Hepatocyte (in vitro differentiated cells): ENCODE measurements around the gene MYBPH. TPM values are rescaled to one million over a fixed set of nuclear protein-coding genes. Genes with fewer than 3 reads are reported as not detected.

Experiments
- DNase-seq: peaks from one replicate; pipeline ENCODE4 v3.0.0-alpha.2; 2016; ENCODE audit warnings: low spot score
- H2AFZ ChIP-seq: fragments of 200-600 bp; sonication (generic); 2 replicates; pipeline ENCODE4 v1.6.0; 2016; ENCODE audit warnings: antibody characterized with exemption, mild to moderate bottlenecking
- H3K27ac ChIP-seq: fragments of 200-600 bp; sonication (generic); 2 replicates; pipeline ENCODE4 v1.5.1; 2016; ENCODE audit warnings: mild to moderate bottlenecking
- H3K27me3 ChIP-seq: fragments of 200-600 bp; sonication (generic); 2 replicates; pipeline ENCODE4 v1.6.1; 2016
- H3K36me3 ChIP-seq: fragments of 200-600 bp; sonication (generic); replicated peaks from 2 replicates; pipeline ENCODE4 v1.5.1; 2016; ENCODE audit warnings: low read depth; ENCODE audit not compliant: insufficient read depth
- H3K4me1 ChIP-seq: fragments of 200-600 bp; sonication (generic); 2 replicates; pipeline ENCODE4 v1.5.1; 2016; ENCODE audit warnings: mild to moderate bottlenecking, moderate library complexity; ENCODE audit not compliant: insufficient read depth
- H3K4me2 ChIP-seq: fragments of 200-600 bp; sonication (generic); 2 replicates; pipeline ENCODE4 v1.6.0; 2016
- H3K4me3 ChIP-seq: fragments of 200-600 bp; sonication (generic); 2 replicates; pipeline ENCODE4 v1.5.1; 2016; ENCODE audit warnings: mild to moderate bottlenecking
- H3K79me2 ChIP-seq: fragments of 200-600 bp; sonication (generic); 2 replicates; pipeline ENCODE4 v1.6.0; 2017; ENCODE audit warnings: mild to moderate bottlenecking
- H3K9me2 ChIP-seq: fragments of 200-600 bp; sonication (generic); replicated peaks from 2 replicates; pipeline ENCODE4 v1.6.0; 2017; ENCODE audit warnings: mild to moderate bottlenecking; ENCODE audit not compliant: insufficient read depth
- H3K9me3 ChIP-seq: fragments of 200-600 bp; sonication (generic); 2 replicates; pipeline ENCODE4 v1.5.1; 2016; ENCODE audit warnings: low read depth, mild to moderate bottlenecking
- H4K20me1 ChIP-seq: fragments of 200-600 bp; sonication (generic); 2 replicates; pipeline ENCODE4 v1.6.0; 2016; ENCODE audit warnings: mild to moderate bottlenecking; ENCODE audit not compliant: insufficient read depth, poor library complexity, severe bottlenecking
- EZH2 ChIP-seq: fragments of 200-600 bp; sonication (generic); IDR thresholded peaks from 2 replicates; pipeline ENCODE4 v1.6.1; 2016; ENCODE audit warnings: antibody characterized with exemption, mild to moderate bottlenecking, borderline replicate concordance
- EZH2phosphoT487 ChIP-seq: fragments of 200-600 bp; sonication (generic); IDR thresholded peaks from one replicate; pipeline ENCODE4 v1.6.1; 2018; ENCODE audit warnings: antibody characterized with exemption, mild to moderate bottlenecking, low read depth, moderate library complexity; ENCODE audit not compliant: unreplicated experiment, severe bottlenecking
- WGBS: methylation state at CpG from one replicate; pipeline ENCODE4 v1.1.6; 2016; ENCODE audit warnings: low lambda C conversion rate; ENCODE audit errors: missing lambda C conversion rate; 5-methylcytosine and 5-hydroxymethylcytosine counted together
- polyA plus RNA-seq: library from polyadenylated mRNA; unstranded; fragments of >200 nt; fragmentation: Nextera tagmentation; extraction: Ambion mirVana; gene quantifications from 2 replicates; pipeline ENCODE4 v1.2.1, GENCODE V29; 2016
- total RNA-seq: library from RNA; depleted of rRNA; stranded (reverse); fragments of >200 nt; gene quantifications from 2 replicates; pipeline ENCODE4 v1.2.3, GENCODE V29; 2014
- TF ChIP-seq, protein P1 (sequence below): fragments of 200-600 bp; sonication (generic); IDR thresholded peaks from 2 replicates; pipeline ENCODE4 v1.5.1; 2016; ENCODE audit warnings: antibody characterized with exemption, mild to moderate bottlenecking; ENCODE audit not compliant: poor library complexity

MYBPH gene
- total and polyA plus RNA-seq, 2 experiments from 2014 or later, result 0.70 TPM; not detected in 1

DNA sequence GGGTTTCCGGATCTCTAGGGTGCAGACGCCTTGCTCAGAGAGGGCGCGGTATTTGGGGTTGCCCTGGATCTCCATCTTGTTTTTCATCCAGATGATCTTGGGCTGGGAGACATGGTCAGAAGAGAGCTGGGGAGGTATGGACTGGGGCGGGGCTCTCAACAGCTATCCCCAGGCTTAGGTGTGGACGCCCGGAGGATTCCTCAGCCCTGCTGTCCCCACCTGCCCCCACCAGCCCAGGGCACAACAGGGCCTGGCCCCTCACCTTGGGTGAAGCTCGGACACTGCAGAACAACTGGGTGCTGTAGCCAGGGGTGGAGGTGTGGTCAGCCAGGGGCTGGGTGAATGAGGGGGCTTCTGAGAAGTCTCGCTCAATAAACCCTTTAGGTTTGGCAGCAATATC lies 6.6 kb downstream of the MYBPH start:
- no peak overlapping the region for H3K4me3 ChIP-seq
- H3K9me2 ChIP-seq, result no peaks in the 10 kb centered on the region
- 92% methylated on average over 9 of the region's 9 CpGs for WGBS
- H3K36me3 ChIP-seq, result no peaks in the 10 kb centered on the region
- no peaks in the 10 kb centered on the region for H3K79me2 ChIP-seq
- H3K4me1 ChIP-seq, result no peaks in the 10 kb centered on the region
- H3K27me3 ChIP-seq, result no peaks in the 10 kb centered on the region
- H4K20me1 ChIP-seq, result no peaks in the 10 kb centered on the region
- DNase-seq, result no peak
- H2AFZ ChIP-seq, result no peak overlapping the region
- H3K4me2 ChIP-seq, result no peak overlapping the region
- TF ChIP-seq, protein P1, sequence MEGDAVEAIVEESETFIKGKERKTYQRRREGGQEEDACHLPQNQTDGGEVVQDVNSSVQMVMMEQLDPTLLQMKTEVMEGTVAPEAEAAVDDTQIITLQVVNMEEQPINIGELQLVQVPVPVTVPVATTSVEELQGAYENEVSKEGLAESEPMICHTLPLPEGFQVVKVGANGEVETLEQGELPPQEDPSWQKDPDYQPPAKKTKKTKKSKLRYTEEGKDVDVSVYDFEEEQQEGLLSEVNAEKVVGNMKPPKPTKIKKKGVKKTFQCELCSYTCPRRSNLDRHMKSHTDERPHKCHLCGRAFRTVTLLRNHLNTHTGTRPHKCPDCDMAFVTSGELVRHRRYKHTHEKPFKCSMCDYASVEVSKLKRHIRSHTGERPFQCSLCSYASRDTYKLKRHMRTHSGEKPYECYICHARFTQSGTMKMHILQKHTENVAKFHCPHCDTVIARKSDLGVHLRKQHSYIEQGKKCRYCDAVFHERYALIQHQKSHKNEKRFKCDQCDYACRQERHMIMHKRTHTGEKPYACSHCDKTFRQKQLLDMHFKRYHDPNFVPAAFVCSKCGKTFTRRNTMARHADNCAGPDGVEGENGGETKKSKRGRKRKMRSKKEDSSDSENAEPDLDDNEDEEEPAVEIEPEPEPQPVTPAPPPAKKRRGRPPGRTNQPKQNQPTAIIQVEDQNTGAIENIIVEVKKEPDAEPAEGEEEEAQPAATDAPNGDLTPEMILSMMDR, result no peak
- no peak for TF ChIP-seq EZH2
- no peak for TF ChIP-seq EZH2phosphoT487
- no peak overlapping the region for H3K27ac ChIP-seq
- no peaks in the 10 kb centered on the region for H3K9me3 ChIP-seq

DNA sequence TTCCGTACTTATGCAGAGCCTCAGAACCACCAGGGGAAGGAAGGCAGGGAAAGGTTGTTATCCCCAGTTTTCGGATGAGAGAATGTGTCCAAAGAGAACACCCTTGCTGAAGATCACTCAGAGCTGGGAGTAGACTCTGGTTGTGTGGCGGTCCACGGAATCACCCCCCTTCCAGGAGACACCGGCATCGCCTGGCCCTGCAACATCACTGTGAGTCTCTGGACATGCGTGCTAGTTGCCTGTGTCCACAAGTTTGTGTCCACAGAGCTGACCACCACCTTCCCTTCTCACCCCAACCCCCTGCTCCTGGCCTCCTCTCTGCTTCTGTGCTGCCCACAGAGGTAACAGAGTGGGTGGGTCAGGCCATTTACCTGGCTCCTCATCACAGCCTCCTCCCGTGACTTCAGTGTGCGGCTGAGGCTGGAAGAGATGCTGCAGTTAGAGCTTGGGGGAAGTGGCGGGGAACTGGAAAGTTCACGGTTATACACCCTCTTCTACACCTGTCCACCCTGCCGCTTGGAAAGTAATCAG lies 7.3 kb downstream of the MYBPH start:
- 95% methylated on average over 12 of the region's 12 CpGs for WGBS
- Histone ChIP-seq H3K4me1 (no peaks in the 10 kb centered on the region), H3K27ac (no peak overlapping the region), H3K9me2 (no peaks in the 10 kb centered on the region), H2AFZ (no peak overlapping the region), H3K4me2 (no peak overlapping the region), H3K36me3 (no peaks in the 10 kb centered on the region), H4K20me1 (no peaks in the 10 kb centered on the region), H3K79me2 (no peaks in the 10 kb centered on the region), H3K9me3 (no peaks in the 10 kb centered on the region), H3K4me3 (no peak overlapping the region), H3K27me3 (no peaks in the 10 kb centered on the region)
- DNase-seq, result no peak
- TF ChIP-seq, protein P1, result no peak
- TF ChIP-seq EZH2 (no peak), EZH2phosphoT487 (no peak)

GRCh38 chr1:203167913-203168200 lies 7.8 kb downstream of the MYBPH start:
- no peaks in the 10 kb centered on the region for H3K27me3 ChIP-seq
- no peaks in the 10 kb centered on the region for H3K4me1 ChIP-seq
- H3K4me2 ChIP-seq, result no peak overlapping the region
- no peak for DNase-seq
- H3K4me3 ChIP-seq, result no peak overlapping the region
- H3K9me3 ChIP-seq, result no peaks in the 10 kb centered on the region
- H3K79me2 ChIP-seq, result no peaks in the 10 kb centered on the region
- TF ChIP-seq, protein P1, result no peak
- TF ChIP-seq EZH2, result no peak
- no peaks in the 10 kb centered on the region for H3K9me2 ChIP-seq
- H2AFZ ChIP-seq, result no peak overlapping the region
- no peaks in the 10 kb centered on the region for H4K20me1 ChIP-seq
- no peaks in the 10 kb centered on the region for H3K36me3 ChIP-seq
- no peak overlapping the region for H3K27ac ChIP-seq
- 96% methylated on average over 5 of the region's 5 CpGs for WGBS
